ENCODE measurements around the gene TAF4B. TPM values are rescaled to one million over a fixed set of nuclear protein-coding genes. Genes with fewer than 3 reads are reported as not detected.

TAF4B gene
- polyA plus RNA-seq, 1 of the 3 experiments (the other 2 are of a cell fraction) = 1.3 TPM

GRCh38 chr18:26185267-26185666 is 41.0 kb upstream of the TAF4B start:
- Histone ChIP-seq H3F3A (replicated peaks; ENCODE audit: insufficient read depth) (no peaks in the 10 kb centered on the region), H3K9me2 (no peaks in the 10 kb centered on the region), H3K4me2 (no peak overlapping the region), H3K9me3 (no peaks in the 10 kb centered on the region), H4K20me1 (ENCODE audit: insufficient read depth) (no peaks in the 10 kb centered on the region), H3K79me2 (ENCODE audit: insufficient read depth) (no peaks in the 10 kb centered on the region), H3K9ac (no peak overlapping the region), H3K27ac (ENCODE audit: low read depth in 2 of 2, low read length in 1 of 2) (no peak overlapping the region), H3K36me3 (replicated peaks in 1 of 2; ENCODE audit: control insufficient read depth in 1 of 2, insufficient read depth in 2 of 2, low read length in 1 of 2) (no peaks in the 10 kb centered on the region), H2AFZ (ENCODE audit: low read depth) (no peak overlapping the region), H3K4me3 (ENCODE audit: low read depth in 2 of 2, low read length in 1 of 2) (no peak overlapping the region), H3K27me3 (ENCODE audit: insufficient read depth) (no peaks in the 10 kb centered on the region), H3K4me1 (ENCODE audit: control insufficient read depth in 1 of 2, insufficient read depth in 2 of 2, low read depth in 1 of 2, low read length in 1 of 2) (no peaks in the 10 kb centered on the region)
- no peak for DNase-seq
- TF ChIP-seq MAX (IDR thresholded peaks at IDR 0.05; ENCODE audit: low read depth) = no peak
- TF ChIP-seq RAD21 (IDR thresholded peaks at IDR 0.05; ENCODE audit: low read length) = no peak
- TF ChIP-seq RXRA (IDR thresholded peaks at IDR 0.05; ENCODE audit: borderline replicate concordance, low read depth) = no peak
- no peak for TF ChIP-seq GABPA (IDR thresholded peaks at IDR 0.05; ENCODE audit: low read depth)
- TF ChIP-seq, protein P1, sequence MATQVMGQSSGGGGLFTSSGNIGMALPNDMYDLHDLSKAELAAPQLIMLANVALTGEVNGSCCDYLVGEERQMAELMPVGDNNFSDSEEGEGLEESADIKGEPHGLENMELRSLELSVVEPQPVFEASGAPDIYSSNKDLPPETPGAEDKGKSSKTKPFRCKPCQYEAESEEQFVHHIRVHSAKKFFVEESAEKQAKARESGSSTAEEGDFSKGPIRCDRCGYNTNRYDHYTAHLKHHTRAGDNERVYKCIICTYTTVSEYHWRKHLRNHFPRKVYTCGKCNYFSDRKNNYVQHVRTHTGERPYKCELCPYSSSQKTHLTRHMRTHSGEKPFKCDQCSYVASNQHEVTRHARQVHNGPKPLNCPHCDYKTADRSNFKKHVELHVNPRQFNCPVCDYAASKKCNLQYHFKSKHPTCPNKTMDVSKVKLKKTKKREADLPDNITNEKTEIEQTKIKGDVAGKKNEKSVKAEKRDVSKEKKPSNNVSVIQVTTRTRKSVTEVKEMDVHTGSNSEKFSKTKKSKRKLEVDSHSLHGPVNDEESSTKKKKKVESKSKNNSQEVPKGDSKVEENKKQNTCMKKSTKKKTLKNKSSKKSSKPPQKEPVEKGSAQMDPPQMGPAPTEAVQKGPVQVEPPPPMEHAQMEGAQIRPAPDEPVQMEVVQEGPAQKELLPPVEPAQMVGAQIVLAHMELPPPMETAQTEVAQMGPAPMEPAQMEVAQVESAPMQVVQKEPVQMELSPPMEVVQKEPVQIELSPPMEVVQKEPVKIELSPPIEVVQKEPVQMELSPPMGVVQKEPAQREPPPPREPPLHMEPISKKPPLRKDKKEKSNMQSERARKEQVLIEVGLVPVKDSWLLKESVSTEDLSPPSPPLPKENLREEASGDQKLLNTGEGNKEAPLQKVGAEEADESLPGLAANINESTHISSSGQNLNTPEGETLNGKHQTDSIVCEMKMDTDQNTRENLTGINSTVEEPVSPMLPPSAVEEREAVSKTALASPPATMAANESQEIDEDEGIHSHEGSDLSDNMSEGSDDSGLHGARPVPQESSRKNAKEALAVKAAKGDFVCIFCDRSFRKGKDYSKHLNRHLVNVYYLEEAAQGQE (IDR thresholded peaks at IDR 0.05; ENCODE audit: low read depth, low read length) = no peak
- no peak for TF ChIP-seq SIN3A (IDR thresholded peaks at IDR 0.05; ENCODE audit: borderline replicate concordance, low read depth, low read length)
- TF ChIP-seq, protein P2, sequence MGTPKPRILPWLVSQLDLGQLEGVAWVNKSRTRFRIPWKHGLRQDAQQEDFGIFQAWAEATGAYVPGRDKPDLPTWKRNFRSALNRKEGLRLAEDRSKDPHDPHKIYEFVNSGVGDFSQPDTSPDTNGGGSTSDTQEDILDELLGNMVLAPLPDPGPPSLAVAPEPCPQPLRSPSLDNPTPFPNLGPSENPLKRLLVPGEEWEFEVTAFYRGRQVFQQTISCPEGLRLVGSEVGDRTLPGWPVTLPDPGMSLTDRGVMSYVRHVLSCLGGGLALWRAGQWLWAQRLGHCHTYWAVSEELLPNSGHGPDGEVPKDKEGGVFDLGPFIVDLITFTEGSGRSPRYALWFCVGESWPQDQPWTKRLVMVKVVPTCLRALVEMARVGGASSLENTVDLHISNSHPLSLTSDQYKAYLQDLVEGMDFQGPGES (IDR thresholded peaks at IDR 0.05; ENCODE audit: low read depth, low read length) = no peak
- TF ChIP-seq TAF1 (IDR thresholded peaks at IDR 0.05; ENCODE audit: borderline replicate concordance, low read depth, low read length) = no peak
- no peak for TF ChIP-seq TEAD4 (IDR thresholded peaks at IDR 0.05; ENCODE audit: borderline replicate concordance, insufficient read depth)
- TF ChIP-seq, protein P3, sequence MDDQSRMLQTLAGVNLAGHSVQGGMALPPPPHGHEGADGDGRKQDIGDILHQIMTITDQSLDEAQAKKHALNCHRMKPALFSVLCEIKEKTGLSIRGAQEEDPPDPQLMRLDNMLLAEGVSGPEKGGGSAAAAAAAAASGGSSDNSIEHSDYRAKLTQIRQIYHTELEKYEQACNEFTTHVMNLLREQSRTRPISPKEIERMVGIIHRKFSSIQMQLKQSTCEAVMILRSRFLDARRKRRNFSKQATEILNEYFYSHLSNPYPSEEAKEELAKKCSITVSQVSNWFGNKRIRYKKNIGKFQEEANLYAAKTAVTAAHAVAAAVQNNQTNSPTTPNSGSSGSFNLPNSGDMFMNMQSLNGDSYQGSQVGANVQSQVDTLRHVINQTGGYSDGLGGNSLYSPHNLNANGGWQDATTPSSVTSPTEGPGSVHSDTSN (IDR thresholded peaks at IDR 0.05) = no peak
- TF ChIP-seq RCOR1 (IDR thresholded peaks at IDR 0.05; ENCODE audit: low read length) = no peak
- POLR2A ChIA-PET = no interaction called here
- CTCF ChIA-PET = no interaction called here
- 32% methylated on average over 2 of the region's 2 CpGs for WGBS (ENCODE audit: low lambda C conversion rate)

DNA sequence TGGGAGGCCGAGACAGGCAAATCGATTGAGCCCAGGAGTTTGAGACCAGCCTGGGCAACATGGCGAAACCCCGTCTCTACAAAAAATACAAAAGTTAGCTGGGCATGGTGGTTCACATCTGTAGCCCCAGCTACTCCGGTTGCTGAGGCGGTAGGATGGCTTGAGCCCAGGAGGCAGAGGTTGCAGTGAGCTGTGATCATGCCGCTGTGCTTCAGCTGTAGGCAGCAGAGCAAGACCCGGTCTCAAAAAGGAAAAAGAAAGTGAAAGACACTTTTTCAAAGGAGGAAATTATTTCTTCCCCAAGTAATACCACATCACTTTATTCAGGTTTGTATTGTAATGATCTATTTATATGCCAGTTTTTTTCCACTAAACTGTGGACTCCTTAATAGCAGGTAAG is 35.7 kb upstream of the TAF4B start:
- H3K4me2 ChIP-seq = no peak overlapping the region
- no peak overlapping the region for H3K27ac ChIP-seq (ENCODE audit: low read depth in 2 of 2, low read length in 1 of 2)
- H3K36me3 ChIP-seq (replicated peaks in 1 of 2; ENCODE audit: control insufficient read depth in 1 of 2, insufficient read depth in 2 of 2, low read length in 1 of 2) = no peaks in the 10 kb centered on the region
- no peaks in the 10 kb centered on the region for H3K79me2 ChIP-seq (ENCODE audit: insufficient read depth)
- H3K9ac ChIP-seq = no peak overlapping the region
- TF ChIP-seq SIN3A (IDR thresholded peaks at IDR 0.05; ENCODE audit: borderline replicate concordance, low read depth, low read length) = no peak
- no peak for TF ChIP-seq MXI1 (IDR thresholded peaks at IDR 0.05; ENCODE audit: low read depth, low read length)
- TF ChIP-seq RCOR1 (IDR thresholded peaks at IDR 0.05; ENCODE audit: low read length) = no peak
- TF ChIP-seq TAF1 (IDR thresholded peaks at IDR 0.05; ENCODE audit: borderline replicate concordance, low read depth, low read length) = no peak
- no peak for TF ChIP-seq FOSL2 (IDR thresholded peaks at IDR 0.05; ENCODE audit: borderline replicate concordance, low read depth)
- no peak for TF ChIP-seq GATA2 (CRISPR knock-in tag; IDR thresholded peaks at IDR 0.05)
- no peak for TF ChIP-seq ELF1 (IDR thresholded peaks at IDR 0.05)
- TF ChIP-seq, protein P2 (IDR thresholded peaks at IDR 0.05; ENCODE audit: low read depth, low read length) = no peak
- no peak for TF ChIP-seq JUND (IDR thresholded peaks at IDR 0.05)
- no peak for TF ChIP-seq FOXM1 (IDR thresholded peaks at IDR 0.05; ENCODE audit: low read depth)
- H3F3A ChIP-seq (replicated peaks; ENCODE audit: insufficient read depth) = no peaks in the 10 kb centered on the region
- CTCF ChIA-PET = no interaction called here
- no peak overlapping the region for H2AFZ ChIP-seq (ENCODE audit: low read depth)
- no peaks in the 10 kb centered on the region for H3K9me2 ChIP-seq
- H3K27me3 ChIP-seq (ENCODE audit: insufficient read depth) = no peaks in the 10 kb centered on the region
- no peak overlapping the region for H3K4me3 ChIP-seq (ENCODE audit: low read depth in 2 of 2, low read length in 1 of 2)
- DNase-seq = no peak
- no peaks in the 10 kb centered on the region for H3K4me1 ChIP-seq (ENCODE audit: control insufficient read depth in 1 of 2, insufficient read depth in 2 of 2, low read depth in 1 of 2, low read length in 1 of 2)
- no peaks in the 10 kb centered on the region for H3K9me3 ChIP-seq
- no peaks in the 10 kb centered on the region for H4K20me1 ChIP-seq (ENCODE audit: insufficient read depth)
- POLR2A ChIA-PET = no interaction called here
- 81% methylated on average over 8 of the region's 8 CpGs for WGBS (ENCODE audit: low lambda C conversion rate)

All from SK-N-SH (cell line).